Activated CD4-positive, alpha-beta T cell treated with anti-CD3 and anti-CD28 coated beads, Interleukin-2, amount 50 U/mL, for 48 hours (primary cell): ENCODE results near the gene PDE1A.

Experiments used
- DNase-seq, 2 experiments: peaks; one replicate each; pipeline ENCODE4 v3.0.0-alpha.2; 2020

PDE1A gene

GRCh38 chr2:182115258-182115657 is 311.6 kb downstream of the PDE1A start:
- DNase-seq = no peak

DNA sequence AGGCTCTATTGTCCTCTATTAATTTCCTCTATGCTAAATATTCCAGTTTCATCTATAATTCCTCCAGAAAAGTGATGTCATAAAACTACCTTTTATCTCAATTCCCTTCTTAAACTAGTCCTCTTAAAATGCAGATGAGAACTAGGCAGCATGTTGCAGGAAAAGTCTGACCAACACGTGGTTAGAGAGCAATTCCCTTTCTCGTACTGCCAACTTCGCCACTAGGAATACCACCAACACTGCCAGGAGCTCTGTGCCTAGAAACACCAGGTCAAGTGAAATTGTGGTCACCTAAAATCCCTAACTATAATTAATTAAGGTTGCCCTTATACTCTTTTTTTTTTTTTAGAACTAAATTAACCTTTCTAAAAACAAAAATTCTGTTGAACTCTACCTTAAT is 313.5 kb downstream of the PDE1A start:
- no peak for DNase-seq

GRCh38 chr2:182110347-182110746 is 316.5 kb downstream of the PDE1A start:
- DNase-seq = no peak

GRCh38 chr2:182103526-182103925 is 323.3 kb downstream of the PDE1A start:
- DNase-seq = no peak

GRCh38 chr2:182101263-182101662 is 325.6 kb downstream of the PDE1A start:
- DNase-seq = no peak

DNA sequence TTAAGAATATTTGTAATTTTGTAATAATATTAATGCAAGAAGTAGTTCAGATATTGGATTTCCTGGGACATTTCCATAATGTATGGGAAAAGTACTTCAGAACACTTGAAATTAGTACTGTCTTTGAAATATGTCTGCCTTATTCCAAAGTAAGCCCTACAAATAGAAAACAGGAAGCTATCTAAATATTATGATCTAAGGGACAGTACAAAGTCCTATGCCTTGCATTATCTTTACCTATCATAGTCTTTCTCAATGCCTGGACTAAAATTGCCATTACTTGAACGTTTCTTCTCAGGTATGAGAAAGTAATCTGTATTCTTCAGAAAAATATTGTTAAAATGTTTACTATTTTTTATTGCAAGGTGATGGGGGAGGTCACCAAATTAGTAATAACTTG is 328.2 kb downstream of the PDE1A start:
- no peak for DNase-seq

DNA sequence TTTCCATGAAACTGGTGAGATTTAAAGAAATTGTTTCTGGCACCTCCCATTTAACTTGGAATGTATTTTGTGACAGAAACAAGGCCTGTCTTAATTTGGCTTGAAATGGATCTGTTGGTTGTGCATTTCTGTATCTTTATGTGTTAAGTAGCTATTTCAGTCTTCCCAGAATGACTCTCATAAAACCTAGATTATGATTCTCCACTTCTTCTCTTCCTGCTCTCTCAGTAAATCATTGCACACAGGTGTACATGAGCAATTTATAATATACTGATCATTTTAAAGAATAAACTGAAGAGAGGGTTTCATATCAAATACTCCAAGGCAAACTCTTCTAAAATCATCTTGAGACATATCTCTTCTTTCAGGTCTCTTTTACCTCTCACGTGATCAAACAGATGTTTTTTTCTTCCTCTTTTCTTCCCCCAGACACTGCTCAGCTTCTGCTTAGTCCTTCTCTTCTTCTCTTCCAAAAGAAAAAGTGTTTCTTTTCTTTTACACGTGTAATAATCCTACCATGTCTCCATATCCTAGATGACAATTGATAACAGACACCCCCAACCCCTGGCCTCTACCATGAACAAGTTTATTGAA is 329.2 kb downstream of the PDE1A start:
- no peak for DNase-seq

- no peak for DNase-seq
Observed at GRCh38 chr2:182090486-182090885, 336.4 kb downstream of the PDE1A start.
